RWPE2 (cell line): ENCODE results near the gene C1RL.

ENCODE experiments used
- ATAC-seq: fragments of 200-7000 bp; cut with Tn5 transposase; 3 replicates; pipeline ENCODE4 v1.9.1; 2021; ENCODE audit warnings: low read depth
- DNase-seq: peaks from one replicate; pipeline ENCODE4 v3.0.0-alpha.2; 2020; ENCODE audit warnings: low spot score
- H3K27ac ChIP-seq: fragments of 450-650 bp; 2 replicates; pipeline ENCODE4 v1.5.1; 2017; ENCODE audit warnings: mild to moderate bottlenecking; ENCODE audit not compliant: poor library complexity, severe bottlenecking
- H3K27me3 ChIP-seq: fragments of 250-450 bp; sonication (Bioruptor Pico); 2 replicates; pipeline ENCODE4 v1.5.1; 2021; ENCODE audit warnings: mild to moderate bottlenecking, moderate library complexity; ENCODE audit not compliant: insufficient read depth, poor library complexity, severe bottlenecking
- H3K36me3 ChIP-seq: fragments of 250-450 bp; sonication (Bioruptor Pico); 2 replicates; pipeline ENCODE4 v1.5.1; 2020; ENCODE audit warnings: low read depth, mild to moderate bottlenecking, moderate library complexity
- H3K4me1 ChIP-seq: fragments of 250-450 bp; sonication (Bioruptor Pico); 2 replicates; pipeline ENCODE4 v1.5.1; 2021; ENCODE audit warnings: mild to moderate bottlenecking, moderate library complexity; ENCODE audit not compliant: insufficient read depth, poor library complexity, severe bottlenecking
- H3K4me3 ChIP-seq: fragments of 250-450 bp; sonication (Bioruptor Pico); 2 replicates; pipeline ENCODE4 v1.5.1; 2021; ENCODE audit warnings: mild to moderate bottlenecking, moderate library complexity; ENCODE audit not compliant: severe bottlenecking
- H3K9me3 ChIP-seq: fragments of 250-450 bp; sonication (Bioruptor Pico); 2 replicates; pipeline ENCODE4 v1.5.1; 2021; ENCODE audit warnings: mild to moderate bottlenecking, moderate library complexity; ENCODE audit not compliant: severe bottlenecking
- TF ChIP-seq, protein P1 (sequence below): fragments of 450-650 bp; IDR thresholded peaks from one replicate; pipeline ENCODE4 v1.5.1; 2017; ENCODE audit warnings: mild to moderate bottlenecking, moderate library complexity; ENCODE audit not compliant: poor library complexity, severe bottlenecking

The C1RL gene

DNA sequence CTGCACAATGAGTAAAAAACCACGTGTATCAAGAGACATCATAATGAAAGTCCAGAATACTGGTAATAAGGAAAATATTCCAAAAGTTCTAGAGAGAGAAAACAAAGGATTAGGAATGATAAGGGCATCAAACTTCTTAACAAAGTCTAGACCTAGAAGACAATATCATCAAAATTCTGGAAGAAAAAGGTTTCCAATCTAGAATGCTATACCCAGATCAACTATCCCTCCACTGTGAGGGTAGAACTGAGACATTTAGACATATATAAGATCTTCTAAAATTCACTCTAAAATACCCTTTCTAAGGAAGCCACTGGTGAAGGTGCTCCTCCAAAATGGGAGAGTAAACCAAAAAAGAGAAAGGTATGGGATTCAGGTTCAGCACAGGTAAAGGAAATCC lies 2.9 kb downstream of the C1RL start:
- H3K4me3 ChIP-seq, result no peak overlapping the region
- no peak for DNase-seq
- ATAC-seq, result no peak
- H3K36me3 ChIP-seq, result peaks cover 13% of the 10 kb centered on the region; the same call in 1 of the 2 replicates
- H3K27ac ChIP-seq, result no peak overlapping the region
- no peaks in the 10 kb centered on the region for H3K27me3 ChIP-seq
- TF ChIP-seq, protein P1, sequence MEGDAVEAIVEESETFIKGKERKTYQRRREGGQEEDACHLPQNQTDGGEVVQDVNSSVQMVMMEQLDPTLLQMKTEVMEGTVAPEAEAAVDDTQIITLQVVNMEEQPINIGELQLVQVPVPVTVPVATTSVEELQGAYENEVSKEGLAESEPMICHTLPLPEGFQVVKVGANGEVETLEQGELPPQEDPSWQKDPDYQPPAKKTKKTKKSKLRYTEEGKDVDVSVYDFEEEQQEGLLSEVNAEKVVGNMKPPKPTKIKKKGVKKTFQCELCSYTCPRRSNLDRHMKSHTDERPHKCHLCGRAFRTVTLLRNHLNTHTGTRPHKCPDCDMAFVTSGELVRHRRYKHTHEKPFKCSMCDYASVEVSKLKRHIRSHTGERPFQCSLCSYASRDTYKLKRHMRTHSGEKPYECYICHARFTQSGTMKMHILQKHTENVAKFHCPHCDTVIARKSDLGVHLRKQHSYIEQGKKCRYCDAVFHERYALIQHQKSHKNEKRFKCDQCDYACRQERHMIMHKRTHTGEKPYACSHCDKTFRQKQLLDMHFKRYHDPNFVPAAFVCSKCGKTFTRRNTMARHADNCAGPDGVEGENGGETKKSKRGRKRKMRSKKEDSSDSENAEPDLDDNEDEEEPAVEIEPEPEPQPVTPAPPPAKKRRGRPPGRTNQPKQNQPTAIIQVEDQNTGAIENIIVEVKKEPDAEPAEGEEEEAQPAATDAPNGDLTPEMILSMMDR, result no peak
- no peaks in the 10 kb centered on the region for H3K4me1 ChIP-seq
- no peaks in the 10 kb centered on the region for H3K9me3 ChIP-seq

DNA sequence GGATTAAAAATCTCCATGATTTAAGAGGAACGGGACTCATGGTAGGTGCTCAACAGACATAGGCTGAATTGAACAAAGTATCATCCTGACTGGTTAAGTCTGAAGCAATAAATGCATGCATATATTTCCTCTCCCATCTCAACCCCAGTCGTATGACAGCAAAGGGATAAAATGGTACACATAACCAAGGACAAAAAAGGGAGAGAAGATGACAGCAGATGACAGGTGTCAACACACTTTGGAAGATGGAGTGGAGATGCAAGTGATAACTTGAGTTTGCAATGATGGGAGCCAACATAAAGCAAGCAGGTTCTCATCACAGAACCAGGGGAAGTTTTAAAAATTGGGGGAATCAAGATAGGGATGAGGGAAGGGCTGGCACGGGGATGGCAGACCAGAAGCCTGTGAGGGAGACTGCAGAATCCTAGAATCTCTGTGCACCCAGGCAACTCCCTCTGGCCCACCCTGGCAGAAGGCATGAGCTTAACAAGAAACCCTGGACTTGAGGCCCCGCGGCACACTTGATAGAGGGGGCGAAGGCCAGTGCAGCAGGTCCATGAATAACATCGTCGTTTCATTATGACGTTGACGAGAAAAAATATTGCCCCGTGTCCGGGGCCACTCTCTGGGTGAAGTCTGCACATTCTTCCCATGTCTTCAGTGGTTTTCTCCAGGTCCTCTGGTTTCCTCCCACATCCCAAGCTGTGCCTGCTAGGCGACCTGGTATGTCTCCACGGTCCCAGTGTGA lies 5.0 kb downstream of the C1RL start:
- DNase-seq, result no peak
- no peaks in the 10 kb centered on the region for H3K9me3 ChIP-seq
- H3K4me1 ChIP-seq, result no peaks in the 10 kb centered on the region
- no peak overlapping the region for H3K27ac ChIP-seq
- H3K4me3 ChIP-seq, result no peak overlapping the region
- TF ChIP-seq, protein P1, result no peak
- no peak for ATAC-seq
- H3K27me3 ChIP-seq, result no peaks in the 10 kb centered on the region
- H3K36me3 ChIP-seq, result peaks cover 13% of the 10 kb centered on the region; the same call in 1 of the 2 replicates

DNA sequence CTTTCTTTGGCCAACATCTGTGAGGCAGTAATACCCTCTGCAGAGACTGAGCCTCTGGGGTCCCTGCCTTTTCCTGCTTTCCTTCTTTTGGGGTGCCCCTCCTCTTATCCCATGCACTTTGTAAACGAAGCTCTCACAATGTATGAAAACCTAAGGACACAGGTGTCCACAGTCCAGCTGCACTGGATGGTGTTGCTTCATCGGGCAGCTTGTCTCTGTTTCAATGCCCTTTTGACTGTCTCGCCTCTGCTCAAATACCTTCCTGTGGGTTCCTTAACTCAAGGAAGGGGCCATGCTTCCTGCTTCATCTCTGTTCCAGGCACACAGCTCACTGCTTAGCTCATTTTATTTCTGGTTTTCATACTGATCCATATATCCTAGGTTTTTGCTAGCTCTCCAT lies 6.4 kb downstream of the C1RL start:
- H3K4me3 ChIP-seq, result no peak overlapping the region
- peaks cover 13% of the 10 kb centered on the region; the same call in 1 of the 2 replicates for H3K36me3 ChIP-seq
- ATAC-seq (no peak), DNase-seq (no peak)
- H3K9me3 ChIP-seq, result no peaks in the 10 kb centered on the region
- no peaks in the 10 kb centered on the region for H3K4me1 ChIP-seq
- TF ChIP-seq, protein P1, result no peak
- H3K27me3 ChIP-seq, result no peaks in the 10 kb centered on the region
- H3K27ac ChIP-seq, result no peak overlapping the region

DNA sequence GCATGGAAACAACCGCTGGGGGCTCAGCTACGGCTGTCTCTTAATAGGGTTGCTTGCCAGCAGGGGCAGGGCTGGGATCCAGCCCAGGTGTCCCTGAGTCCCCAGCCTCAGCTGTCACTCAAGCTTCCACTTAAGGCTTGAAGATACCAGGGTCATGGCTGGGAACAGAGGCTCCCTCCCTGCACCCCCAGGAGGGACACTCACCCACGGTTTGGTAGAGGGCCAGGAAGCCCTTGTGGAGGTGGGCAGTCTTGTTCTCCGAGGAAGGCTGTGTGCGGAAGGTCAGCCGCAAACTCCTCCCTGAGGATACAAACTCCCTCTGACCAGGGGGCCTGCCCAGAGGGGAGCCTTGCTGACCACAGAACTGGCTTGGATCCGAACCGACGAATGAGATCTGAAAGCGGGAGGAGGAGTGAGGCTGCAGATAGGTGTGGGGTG lies 7.3 kb downstream of the C1RL start:
- Histone ChIP-seq H3K36me3 (peaks cover 12% of the 10 kb centered on the region; the same call in 1 of the 2 replicates), H3K27me3 (no peaks in the 10 kb centered on the region), H3K9me3 (no peaks in the 10 kb centered on the region), H3K4me1 (no peaks in the 10 kb centered on the region), H3K27ac (no peak overlapping the region), H3K4me3 (no peak overlapping the region)
- DNase-seq (no peak), ATAC-seq (no peak)
- TF ChIP-seq, protein P1, result no peak
